KG1 (cell line): ENCODE results near the gene ANKS3.

Experiments used
- DNase-seq: peaks from one replicate; lab custom pipeline; 2025; lab: John Stamatoyannopoulos, UW

The ANKS3 gene

DNA sequence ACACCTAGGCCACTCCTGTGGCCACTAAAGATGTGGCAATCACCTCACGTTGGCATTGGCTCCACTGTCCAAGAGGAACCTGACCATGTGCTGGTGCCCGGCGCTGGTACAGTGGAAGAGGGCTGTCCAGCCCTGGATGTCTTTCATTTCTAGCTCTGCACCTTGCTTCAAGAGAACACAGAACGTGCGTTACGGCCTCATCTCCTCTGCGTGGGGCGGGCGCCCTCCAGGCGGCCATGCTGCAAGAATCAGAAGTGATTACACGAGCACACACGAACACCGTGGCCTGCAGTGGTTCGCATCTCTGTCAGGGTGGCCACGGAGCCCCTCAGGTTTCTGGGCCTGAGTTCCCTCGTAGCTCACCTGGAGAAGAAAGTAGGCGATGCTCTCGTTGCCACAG lies 7.5 kb downstream of the ANKS3 start:
- no peak for DNase-seq

- DNase-seq, result no peak
Measured at GRCh38 chr16:4724661-4725270, 9.3 kb downstream of the ANKS3 start.

GRCh38 chr16:4723071-4723767 lies 10.9 kb downstream of the ANKS3 start:
- no peak for DNase-seq

DNA sequence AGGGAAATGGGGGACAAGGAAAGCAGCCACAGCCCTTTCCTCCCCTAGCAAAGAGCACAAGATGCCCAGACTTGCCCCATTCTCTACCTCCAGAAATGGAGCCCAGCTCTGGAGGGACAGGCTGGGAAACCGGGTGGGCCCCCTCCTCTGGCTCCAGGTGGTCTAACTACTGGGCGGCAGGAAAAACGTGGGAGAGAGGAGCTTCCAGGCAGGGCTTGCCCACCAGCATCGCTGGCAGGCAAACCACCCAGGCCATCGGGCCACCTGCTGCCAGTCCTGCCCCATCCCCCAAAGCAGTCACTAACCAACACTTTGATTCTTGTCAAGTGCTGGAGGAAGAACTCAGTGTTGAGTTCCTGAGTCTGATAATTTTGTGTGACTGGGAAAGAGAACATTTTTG lies 15.6 kb downstream of the ANKS3 start:
- DNase-seq, result no peak

GRCh38 chr16:4714996-4715395 lies 19.1 kb downstream of the ANKS3 start:
- DNase-seq, result no peak

- no peak for DNase-seq
Measured at GRCh38 chr16:4713663-4714501, 20.2 kb downstream of the ANKS3 start.

GRCh38 chr16:4709481-4709880 lies 24.6 kb downstream of the ANKS3 start:
- DNase-seq, result no peak

- no peak for DNase-seq
Measured at GRCh38 chr16:4706871-4707270, 27.2 kb downstream of the ANKS3 start.

GRCh38 chr16:4704913-4705312 lies 29.2 kb downstream of the ANKS3 start:
- DNase-seq, result no peak

DNA sequence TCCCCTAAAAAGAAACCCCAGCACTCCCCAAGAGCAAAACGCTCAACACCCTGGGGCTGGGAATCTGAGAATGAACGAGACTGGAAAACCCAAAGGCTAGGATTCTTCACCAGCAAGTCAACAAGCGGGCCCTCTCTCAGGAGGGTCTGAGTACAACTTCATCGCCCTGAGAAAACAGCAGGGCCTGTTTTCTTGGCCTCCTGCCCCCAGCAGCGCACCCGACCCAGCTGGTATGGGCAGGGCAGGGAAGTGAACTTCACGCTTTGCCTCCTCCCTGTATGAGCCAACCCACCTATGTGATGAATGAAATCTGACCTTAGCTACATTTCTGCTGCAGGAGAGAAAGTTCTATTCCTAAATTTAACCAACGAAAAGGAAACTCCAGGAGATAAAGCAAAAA lies 29.6 kb downstream of the ANKS3 start:
- DNase-seq, result no peak

DNA sequence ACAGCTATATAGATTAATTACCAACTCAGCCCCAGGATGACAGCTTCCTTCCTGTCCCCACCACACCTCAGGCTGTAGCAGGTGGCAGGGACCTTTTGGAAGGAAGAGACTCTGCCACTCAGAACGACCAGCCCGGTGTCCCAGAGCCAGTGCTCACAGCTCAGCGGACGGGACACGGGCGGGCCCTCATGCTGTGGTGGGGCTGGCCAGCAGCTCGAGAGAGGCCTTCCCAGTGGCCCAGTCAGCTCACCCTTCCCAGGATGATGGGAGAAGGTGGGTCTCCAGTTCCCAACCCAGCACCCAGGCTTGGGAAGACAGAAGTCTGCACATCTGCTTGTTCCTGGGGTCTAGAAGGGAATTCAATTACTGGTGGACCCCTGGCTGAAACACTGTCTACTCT lies 30.2 kb downstream of the ANKS3 start:
- no peak for DNase-seq

DNA sequence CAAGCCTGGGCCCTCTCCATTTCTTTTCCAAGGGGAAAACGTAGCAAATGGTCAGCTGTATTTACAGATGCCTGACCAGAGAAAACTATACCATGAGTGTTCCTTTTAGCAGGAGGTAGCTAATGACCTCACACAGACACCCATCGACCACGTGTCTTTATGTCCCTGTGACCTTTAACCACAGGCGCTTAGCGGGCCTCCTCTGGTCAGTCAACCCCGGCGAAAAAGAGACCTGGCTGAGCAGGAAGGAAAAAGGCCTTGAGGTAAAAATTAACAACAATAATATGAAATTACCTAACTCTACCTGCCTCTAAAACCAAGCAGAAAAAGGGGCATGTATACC lies 31.6 kb downstream of the ANKS3 start:
- DNase-seq, result no peak

DNA sequence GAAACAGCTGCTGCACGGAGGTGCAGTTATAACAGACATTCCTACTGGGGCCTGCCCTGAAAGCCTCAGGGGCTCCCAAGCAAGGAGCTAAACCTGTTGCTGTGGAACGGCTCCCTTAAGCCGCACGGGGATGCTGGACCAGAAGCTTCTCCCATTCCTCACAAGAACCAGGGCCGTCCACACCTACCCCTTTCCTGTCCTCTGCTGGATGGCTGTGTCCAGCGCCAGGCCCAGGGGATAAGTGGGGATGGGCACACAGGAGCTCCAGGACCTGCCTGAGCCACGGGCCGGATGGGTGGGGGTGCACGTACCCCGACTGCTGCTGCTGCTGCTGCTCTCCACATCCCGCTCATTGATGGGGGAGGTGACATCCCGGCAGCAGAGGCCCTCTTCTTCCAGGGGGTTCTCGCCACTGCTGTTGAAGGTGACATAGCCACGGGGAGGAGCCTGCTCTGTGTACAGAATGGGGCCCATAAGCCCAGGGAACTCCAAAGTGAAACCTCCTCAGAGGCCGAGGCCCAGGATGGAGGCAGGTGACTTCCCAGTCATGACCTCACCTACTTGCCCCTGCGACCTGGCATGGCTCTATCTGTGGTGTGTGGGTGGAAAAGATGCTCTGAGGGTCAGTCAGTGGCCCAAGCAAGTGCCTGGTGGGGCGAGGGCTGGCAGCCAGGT lies 32.1 kb downstream of the ANKS3 start:
- no peak for DNase-seq

GRCh38 chr16:4700997-4701743 lies 32.9 kb downstream of the ANKS3 start:
- no peak for DNase-seq

- no peak for DNase-seq
Measured at GRCh38 chr16:4700380-4700996, 33.6 kb downstream of the ANKS3 start.

- DNase-seq, result no peak
Measured at GRCh38 chr16:4699046-4699556, 35.0 kb downstream of the ANKS3 start.

- no peak for DNase-seq
Measured at GRCh38 chr16:4698321-4699045, 35.6 kb downstream of the ANKS3 start.

DNA sequence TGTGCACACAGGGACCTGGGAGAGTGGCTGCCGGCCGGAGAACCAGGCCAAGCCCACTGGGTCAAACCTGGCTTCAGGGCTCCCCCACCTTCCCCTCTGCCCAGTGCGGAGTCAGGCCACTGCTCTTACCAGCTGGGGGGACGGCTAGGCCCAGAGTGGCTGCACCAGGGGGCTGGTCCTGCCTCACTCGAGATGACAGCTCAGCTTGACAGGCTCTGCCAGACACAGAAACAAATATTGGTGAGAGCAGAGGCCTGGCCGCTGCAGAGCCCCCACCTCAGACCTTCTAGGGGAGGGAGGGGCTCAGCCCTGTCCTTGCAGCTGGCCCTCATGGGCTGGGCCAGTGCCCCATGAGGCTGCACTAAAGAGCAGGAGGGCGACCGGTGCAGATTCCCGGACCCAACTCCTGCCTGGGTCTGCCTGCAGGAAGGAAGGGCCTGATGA lies 36.2 kb downstream of the ANKS3 start:
- no peak for DNase-seq

DNA sequence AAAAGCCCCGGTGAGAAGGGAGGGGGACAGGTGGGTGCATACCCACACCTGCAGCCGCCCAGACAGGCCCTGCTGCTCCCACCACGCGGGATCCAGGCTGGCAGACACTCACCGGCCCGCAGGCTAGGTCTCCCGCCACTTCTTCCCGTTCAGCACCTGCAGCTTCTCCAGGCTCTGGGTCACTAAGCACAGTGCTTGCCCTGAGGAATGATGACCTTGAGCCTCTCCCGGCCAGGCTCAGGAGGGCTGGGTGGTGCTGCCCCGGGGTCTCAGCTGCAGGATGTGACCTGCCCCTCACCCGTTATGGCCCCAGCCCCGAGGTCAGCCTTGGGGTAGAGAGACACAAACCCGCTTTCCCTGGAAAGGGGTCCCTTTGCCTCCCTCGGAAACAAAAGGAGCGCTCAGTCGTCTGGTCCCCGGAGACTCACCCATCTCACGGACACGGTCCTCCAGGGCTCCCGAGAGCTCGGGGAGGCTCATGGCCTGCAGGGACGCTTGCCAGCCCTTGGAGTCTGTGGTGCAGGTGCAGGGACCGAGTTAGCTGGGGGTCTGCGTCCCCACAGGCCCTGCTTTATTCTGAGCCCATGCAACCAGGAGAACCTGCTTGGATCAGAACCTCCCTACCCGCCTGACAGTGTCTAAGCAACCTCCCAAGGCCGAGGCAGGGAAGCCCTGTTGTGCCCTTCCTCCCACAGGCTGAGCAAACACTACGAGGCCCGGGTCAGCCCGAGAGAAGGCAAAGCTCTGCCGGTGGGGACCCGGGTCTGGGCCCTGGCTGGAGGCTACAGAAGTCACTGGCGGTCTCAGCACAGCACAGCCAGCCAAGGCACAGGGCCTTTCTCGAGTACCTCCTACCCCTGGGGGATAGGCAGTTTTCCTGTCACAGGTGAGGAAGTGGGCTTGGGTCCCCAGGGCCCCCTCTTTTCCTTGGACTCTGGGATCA lies 36.9 kb downstream of the ANKS3 start:
- no peak for DNase-seq
